ENCODE data around the gene CHD2.
A peak's percentile ranks its signal among the peaks of the same experiment; 100 is the strongest.

Gene CHD2

DNA sequence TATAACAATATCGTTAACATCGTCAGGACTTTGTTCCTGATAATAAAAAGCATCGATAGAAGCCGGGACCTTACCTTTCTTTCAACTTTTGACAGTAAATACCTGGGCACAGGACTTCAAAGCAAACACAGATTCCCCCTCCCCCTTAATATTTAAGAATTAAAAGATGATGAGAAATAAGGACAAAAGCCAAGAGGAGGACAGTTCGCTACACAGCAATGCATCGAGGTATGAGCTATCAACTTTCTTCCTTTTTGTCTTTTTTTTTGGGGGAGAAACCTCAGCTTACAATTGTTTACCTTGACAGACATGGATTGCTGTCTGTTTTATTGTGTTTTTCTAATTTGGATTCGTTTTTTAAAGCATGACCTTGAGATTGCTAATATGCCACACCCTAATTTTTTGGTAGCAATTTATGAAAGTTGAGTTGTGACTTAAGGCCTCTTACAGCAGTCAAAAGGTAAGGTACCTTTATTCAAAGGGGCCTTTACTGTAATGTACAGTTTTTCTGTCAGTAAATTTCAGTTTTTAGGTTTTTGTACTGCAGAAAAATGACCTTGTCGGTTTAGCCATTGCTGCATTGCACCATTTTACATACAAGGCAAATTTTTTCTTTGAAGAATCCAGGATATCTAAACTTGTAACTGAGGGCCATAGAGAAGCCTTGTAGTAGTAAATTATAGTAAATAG lies 1.1 kb downstream of the CHD2 start:
- in situ Hi-C loops (cut with HindIII; ENCODE audit: low sequenced_read_pairs) = no loop called here
- peak; percentile 55 for DNase-seq (ENCODE audit: low read depth, low spot score)
- no peak for TF ChIP-seq CTCF (IDR thresholded peaks at IDR 0.05; ENCODE audit: low read depth, low read length)
- H3K4me3 ChIP-seq (ENCODE audit: low read depth, low read length) = peak overlapping the region; percentile 62

GRCh38 chr15:92901995-92902394 lies 1.9 kb downstream of the CHD2 start:
- TF ChIP-seq CTCF (IDR thresholded peaks at IDR 0.05; ENCODE audit: low read depth, low read length) = no peak
- in situ Hi-C loops (cut with HindIII; ENCODE audit: low sequenced_read_pairs) = no loop called here
- peak overlapping the region; percentile 62 for H3K4me3 ChIP-seq (ENCODE audit: low read depth, low read length)
- peak; percentile 37 for DNase-seq (ENCODE audit: low read depth, low spot score)

DNA sequence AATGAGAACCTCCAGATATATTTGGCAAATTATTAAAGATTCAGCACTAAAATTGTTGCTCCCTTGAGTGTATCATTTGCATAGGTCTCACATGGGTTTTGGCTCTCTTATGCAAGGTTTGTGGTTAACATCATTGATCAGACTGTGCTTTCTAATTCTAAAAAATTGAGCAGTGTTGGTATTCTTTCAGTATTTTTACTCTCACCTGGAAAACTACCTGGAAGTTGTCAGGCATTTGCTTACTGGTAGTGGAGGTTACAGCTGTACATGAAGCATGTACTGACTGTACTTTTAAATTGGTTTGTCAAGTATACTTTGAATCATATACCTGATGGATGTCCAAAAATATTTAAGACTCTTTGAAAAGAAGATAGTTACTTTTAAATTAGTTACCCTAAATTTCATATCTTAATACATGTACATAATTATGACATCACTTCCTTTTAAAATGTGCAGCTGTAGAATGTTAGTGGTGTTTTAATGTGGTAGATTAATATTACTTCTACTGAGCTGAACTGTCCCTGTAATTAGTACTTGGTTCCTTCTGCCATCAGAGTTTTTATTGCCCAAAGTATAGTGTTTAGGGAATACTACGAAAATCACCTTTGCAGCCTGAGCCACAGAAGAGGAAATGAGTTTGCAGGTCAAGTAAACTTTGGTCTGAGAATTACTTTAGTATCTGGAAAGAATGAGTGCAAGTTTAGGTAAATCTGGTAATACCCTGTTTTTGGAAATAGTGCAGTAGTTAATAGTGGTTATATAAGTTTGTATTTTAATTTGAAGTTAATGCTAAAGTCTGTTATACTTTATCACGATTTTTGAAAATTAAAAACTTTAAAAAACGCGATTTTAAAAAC lies 2.8 kb downstream of the CHD2 start:
- in situ Hi-C loops (cut with HindIII; ENCODE audit: low sequenced_read_pairs) = no loop called here
- TF ChIP-seq CTCF (IDR thresholded peaks at IDR 0.05; ENCODE audit: low read depth, low read length) = no peak
- peak overlapping the region; percentile 62 for H3K4me3 ChIP-seq (ENCODE audit: low read depth, low read length)
- peak; percentile 39 for DNase-seq (ENCODE audit: low read depth, low spot score)

DNA sequence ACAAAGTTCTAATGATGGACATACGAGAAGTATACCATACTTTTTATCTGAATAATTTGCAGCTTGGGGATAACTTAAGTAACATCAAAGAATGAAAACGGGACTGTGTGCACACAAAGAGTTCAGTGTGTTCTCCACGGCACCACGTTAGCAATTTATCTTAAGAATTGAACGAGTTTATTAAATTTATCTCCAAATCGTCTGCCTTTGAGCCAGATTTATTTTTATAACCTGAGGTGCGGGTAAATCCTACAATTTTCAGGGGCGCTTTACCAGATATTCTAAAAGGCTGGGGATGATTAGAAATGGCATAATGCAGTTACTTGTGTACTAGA lies 3.5 kb downstream of the CHD2 start:
- no peak for DNase-seq (ENCODE audit: low read depth, low spot score)
- peak overlapping the region; percentile 62 for H3K4me3 ChIP-seq (ENCODE audit: low read depth, low read length)
- no peak for TF ChIP-seq CTCF (IDR thresholded peaks at IDR 0.05; ENCODE audit: low read depth, low read length)
- in situ Hi-C loops (cut with HindIII; ENCODE audit: low sequenced_read_pairs) = no loop called here

- no peak for TF ChIP-seq CTCF (IDR thresholded peaks at IDR 0.05; ENCODE audit: low read depth, low read length)
- peak overlapping the region; percentile 62 for H3K4me3 ChIP-seq (ENCODE audit: low read depth, low read length)
- peak; percentile 99 for DNase-seq (ENCODE audit: low read depth, low spot score)
- in situ Hi-C loops (cut with HindIII; ENCODE audit: low sequenced_read_pairs) = no loop called here
Observed at GRCh38 chr15:92903966-92904721, 4.0 kb downstream of the CHD2 start.

- no peak for DNase-seq (ENCODE audit: low read depth, low spot score)
- no peak for TF ChIP-seq CTCF (IDR thresholded peaks at IDR 0.05; ENCODE audit: low read depth, low read length)
- in situ Hi-C loops (cut with HindIII; ENCODE audit: low sequenced_read_pairs) = no loop called here
- H3K4me3 ChIP-seq (ENCODE audit: low read depth, low read length) = peak overlapping the region; percentile 54
Observed at GRCh38 chr15:92904722-92905571, 4.8 kb downstream of the CHD2 start.
